ENCODE results near the gene NFKBIA.

- TF ChIP-seq CTCF (IDR thresholded peaks at IDR 0.05) (no peak), POLR2A (IDR thresholded peaks at IDR 0.05) (no peak), POLR2AphosphoS5 (IDR thresholded peaks at IDR 0.05) (peak in 1 of 4 donors; percentile 3)
Measured at GRCh38 chr14:35402323-35403113, 2.0 kb downstream of the NFKBIA start.

All from sigmoid colon (tissue), 4 donors.